Duodenal mucosa (tissue), 2 donors: ENCODE measurements around the gene ARHGAP35.
A peak's percentile ranks its signal among the peaks of the same experiment; 100 is the strongest.

Source experiments
- H3K27ac ChIP-seq: one replicate; pipeline ENCODE4 v1.7.0; 2013; ENCODE audit warnings: low read depth, low read length
- H3K27me3 ChIP-seq, 2 donors: one replicate each; pipeline ENCODE4 v1.7.0; 2013; ENCODE audit warnings: low read length in 2 of 2, control low read depth in 1 of 2; ENCODE audit not compliant: insufficient read depth in 2 of 2, control insufficient read depth in 1 of 2
- H3K36me3 ChIP-seq, 2 donors: one replicate each; pipeline ENCODE4 v1.7.0; 2013; ENCODE audit warnings: low read length in 2 of 2, control low read depth in 1 of 2; ENCODE audit not compliant: insufficient read depth in 2 of 2, control insufficient read depth in 1 of 2
- H3K4me1 ChIP-seq, 2 donors: one replicate each; pipeline ENCODE4 v1.7.0; 2013; ENCODE audit warnings: low read length in 2 of 2, control low read depth in 1 of 2; ENCODE audit not compliant: insufficient read depth in 2 of 2, control insufficient read depth in 1 of 2
- H3K4me3 ChIP-seq, 2 donors: one replicate each; pipeline ENCODE4 v1.7.0; 2013; ENCODE audit warnings: low read length in 2 of 2, low read depth in 1 of 2
- H3K9ac ChIP-seq, 2 donors: one replicate each; pipeline ENCODE4 v1.7.0; 2013; ENCODE audit warnings: low read length in 2 of 2, low read depth in 1 of 2
- H3K9me3 ChIP-seq, 2 donors: one replicate each; pipeline ENCODE4 v1.7.0; 2013; ENCODE audit warnings: low read length in 2 of 2, control low read depth in 1 of 2; ENCODE audit not compliant: control insufficient read depth in 1 of 2

ARHGAP35 gene

DNA sequence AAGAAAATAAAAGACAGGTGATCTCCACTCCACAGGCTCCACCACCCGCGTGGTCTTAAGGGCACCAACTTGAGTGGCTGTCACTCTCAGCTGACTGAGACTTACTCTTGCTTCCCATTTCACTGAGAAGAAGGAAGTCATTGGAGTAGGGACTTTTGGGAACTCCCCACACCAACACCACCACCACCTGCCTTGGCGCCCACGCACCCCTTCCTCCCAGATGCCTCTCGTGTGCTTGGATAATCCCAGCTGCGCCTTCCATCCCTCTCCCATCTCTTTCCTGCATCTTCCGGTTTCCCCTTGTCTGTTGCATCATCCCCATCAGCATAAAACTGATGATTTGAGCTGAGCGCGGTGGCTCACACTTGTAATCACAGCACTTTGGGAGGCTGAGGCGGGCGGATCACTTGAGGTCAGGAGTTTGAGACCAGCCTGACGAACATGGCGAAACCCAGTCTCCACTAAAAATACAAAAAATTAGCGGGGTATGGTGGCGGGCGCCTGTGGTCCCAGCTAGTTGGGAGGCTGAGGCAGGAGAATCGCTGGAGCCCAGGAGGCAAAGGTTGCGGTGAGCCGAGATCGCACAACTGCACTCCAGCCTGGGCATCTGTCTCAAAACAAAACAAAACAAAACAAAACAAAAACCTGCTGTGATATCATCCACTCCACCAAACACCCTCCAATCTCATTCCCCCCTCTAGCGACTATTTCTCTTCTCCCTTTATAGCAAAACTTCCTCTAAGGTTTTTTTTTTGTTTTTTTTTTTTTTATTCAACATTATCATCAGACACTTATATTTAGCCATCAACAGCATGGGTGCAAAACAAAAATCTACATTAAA is 35.7 kb upstream of the ARHGAP35 start:
- no peaks in the 10 kb centered on the region for H3K27me3 ChIP-seq
- H3K27ac ChIP-seq = no peak overlapping the region

DNA sequence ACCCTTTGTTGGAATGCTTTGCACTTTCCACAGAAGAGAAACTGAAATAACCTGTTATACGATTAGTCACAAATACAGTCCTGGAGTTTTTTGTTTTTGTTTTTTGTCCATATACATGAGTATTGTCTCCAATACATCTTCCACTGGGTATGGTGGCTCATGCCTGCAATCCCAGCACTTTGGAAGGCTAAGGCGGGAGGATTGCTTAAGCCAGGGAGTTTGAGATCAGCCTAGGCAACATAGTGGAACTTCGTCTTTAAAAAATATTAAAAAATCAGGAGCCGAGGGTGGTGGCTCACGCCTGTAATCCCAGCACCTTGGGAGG is 35.1 kb upstream of the ARHGAP35 start:
- no peak overlapping the region for H3K9ac ChIP-seq
- H3K27me3 ChIP-seq = no peaks in the 10 kb centered on the region
- no peaks in the 10 kb centered on the region for H3K36me3 ChIP-seq
- H3K4me1 ChIP-seq = peaks cover 9 to 16% of the 10 kb centered on the region in 2 donors
- H3K9me3 ChIP-seq = no peaks in the 10 kb centered on the region
- no peak overlapping the region for H3K27ac ChIP-seq
- no peak overlapping the region for H3K4me3 ChIP-seq

More for the DNA sequence above, 35.7 kb upstream of the ARHGAP35 start:
- no peak overlapping the region for H3K9ac ChIP-seq
- no peaks in the 10 kb centered on the region for H3K9me3 ChIP-seq
- H3K4me1 ChIP-seq = peaks cover 12 to 18% of the 10 kb centered on the region in 2 donors
- H3K4me3 ChIP-seq = no peak overlapping the region
- H3K36me3 ChIP-seq = no peaks in the 10 kb centered on the region

DNA sequence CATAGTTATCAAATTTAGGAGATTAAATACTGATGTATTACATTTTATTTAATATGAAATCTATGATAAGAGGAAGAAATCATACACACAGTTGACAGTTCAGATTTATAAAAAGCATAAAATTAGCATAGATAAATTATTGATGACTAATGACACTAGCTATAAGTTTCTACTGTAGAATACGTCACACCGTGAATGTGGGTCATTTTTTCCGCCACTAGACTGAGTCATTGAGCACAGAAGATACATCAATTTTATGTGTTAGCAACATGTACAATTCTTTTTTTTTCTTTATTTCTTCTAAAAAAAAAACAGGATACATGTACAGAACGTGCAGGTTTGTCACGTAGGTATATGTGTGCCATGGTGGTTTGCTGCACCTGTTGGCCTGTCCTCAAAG is 32.3 kb upstream of the ARHGAP35 start:
- Histone ChIP-seq H3K9me3 (no peaks in the 10 kb centered on the region), H3K4me3 (no peak overlapping the region), H3K36me3 (no peaks in the 10 kb centered on the region), H3K27ac (no peak overlapping the region), H3K9ac (no peak overlapping the region), H3K4me1 (peaks cover 0 to 4% of the 10 kb centered on the region in 2 donors), H3K27me3 (no peaks in the 10 kb centered on the region)

DNA sequence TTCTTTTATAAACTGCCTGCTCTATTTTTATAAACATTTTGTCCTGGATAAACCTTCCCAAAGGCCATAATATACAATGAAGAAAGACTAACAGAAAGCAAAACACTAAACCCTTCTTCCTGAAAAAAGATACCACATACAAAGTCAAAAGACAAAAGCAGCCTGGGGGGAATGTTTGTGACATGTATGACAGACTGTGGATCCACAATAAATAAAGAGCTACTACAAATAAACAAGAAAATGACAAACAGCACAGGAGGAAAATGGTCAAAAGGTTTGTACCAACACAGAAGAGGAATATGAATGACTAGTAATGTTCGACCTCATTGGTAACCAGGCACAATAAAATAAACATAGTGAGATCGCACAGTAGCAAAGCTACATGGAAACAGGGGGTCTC is 29.9 kb upstream of the ARHGAP35 start:
- Histone ChIP-seq H3K4me1 (peaks cover 0 to 4% of the 10 kb centered on the region in 2 donors), H3K4me3 (no peak overlapping the region), H3K27ac (no peak overlapping the region), H3K36me3 (peaks cover 0 to 1% of the 10 kb centered on the region in 2 donors), H3K9ac (no peak overlapping the region), H3K27me3 (no peaks in the 10 kb centered on the region), H3K9me3 (no peaks in the 10 kb centered on the region)

DNA sequence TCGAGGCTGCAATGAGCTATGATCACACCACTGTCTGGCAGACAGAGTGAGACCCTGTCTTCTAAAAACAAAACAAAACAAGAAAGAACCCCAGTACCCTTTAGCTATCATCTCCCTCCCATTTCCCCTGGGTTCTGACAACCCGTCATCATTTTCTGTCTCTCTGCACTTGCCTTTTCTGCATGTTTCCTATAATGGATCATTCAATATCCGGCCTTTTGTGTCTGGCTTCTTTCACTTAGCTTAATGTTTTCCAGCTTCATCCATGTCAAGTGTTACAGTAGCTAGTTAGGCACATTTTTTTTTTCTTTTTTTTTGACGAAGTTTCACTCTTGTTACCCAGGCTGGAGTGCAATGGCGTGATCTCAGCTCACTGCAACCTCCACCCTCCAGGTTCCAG is 26.7 kb upstream of the ARHGAP35 start:
- Histone ChIP-seq H3K4me1 (peaks cover 0 to 4% of the 10 kb centered on the region in 2 donors), H3K27ac (no peak overlapping the region), H3K9ac (no peak overlapping the region), H3K36me3 (peaks cover 5 to 9% of the 10 kb centered on the region in 2 donors), H3K4me3 (no peak overlapping the region), H3K9me3 (no peaks in the 10 kb centered on the region), H3K27me3 (no peaks in the 10 kb centered on the region)

DNA sequence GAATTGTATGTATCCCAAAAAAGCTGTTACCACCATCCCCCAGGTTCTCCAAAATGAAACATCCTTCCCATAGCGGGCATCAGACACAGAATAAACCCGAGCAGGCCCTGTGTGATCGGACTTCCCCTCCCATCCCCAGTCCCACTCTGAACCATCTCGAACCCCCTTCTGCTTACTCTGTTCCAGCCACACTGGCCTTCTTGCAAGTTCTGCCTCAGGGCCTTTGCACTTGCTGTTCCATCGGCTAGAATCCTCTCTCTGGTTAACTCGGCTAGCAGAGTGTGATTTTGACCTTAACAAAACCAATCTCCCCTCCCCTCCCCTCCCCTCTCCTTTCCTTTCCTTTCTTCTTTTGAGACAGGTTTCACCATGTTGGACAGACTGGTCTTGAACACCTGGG is 25.8 kb upstream of the ARHGAP35 start:
- Histone ChIP-seq H3K36me3 (peaks cover 5 to 18% of the 10 kb centered on the region in 2 donors), H3K27ac (no peak overlapping the region), H3K27me3 (no peaks in the 10 kb centered on the region), H3K9me3 (no peaks in the 10 kb centered on the region), H3K4me1 (peaks cover 0 to 5% of the 10 kb centered on the region in 2 donors), H3K4me3 (no peak overlapping the region), H3K9ac (no peak overlapping the region)

DNA sequence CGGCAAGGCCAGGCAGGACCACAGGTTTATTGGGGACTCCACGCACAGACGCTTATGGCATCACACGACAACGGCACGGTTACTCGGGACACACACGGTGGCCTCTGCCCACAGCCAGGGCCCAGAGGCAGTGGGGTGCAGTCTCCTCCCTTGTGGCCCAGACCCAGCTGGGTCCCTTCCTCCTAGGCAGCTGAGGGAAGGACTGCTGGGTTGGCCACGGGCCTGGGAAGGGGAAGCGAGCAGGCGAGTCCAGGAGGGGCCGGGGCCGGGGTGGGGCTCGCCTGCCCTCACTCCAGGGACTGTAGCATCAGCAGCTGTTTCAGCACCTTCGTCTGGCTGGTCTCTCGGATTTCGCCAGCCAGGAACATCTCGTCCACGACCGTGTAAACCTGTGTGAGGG is 22.6 kb upstream of the ARHGAP35 start:
- no peaks in the 10 kb centered on the region for H3K27me3 ChIP-seq
- peaks cover 0 to 9% of the 10 kb centered on the region in 2 donors for H3K4me1 ChIP-seq
- H3K27ac ChIP-seq = no peak overlapping the region
- no peak overlapping the region for H3K4me3 ChIP-seq
- H3K9ac ChIP-seq = no peak overlapping the region
- H3K9me3 ChIP-seq = no peaks in the 10 kb centered on the region
- peaks cover 9 to 28% of the 10 kb centered on the region in 2 donors for H3K36me3 ChIP-seq

DNA sequence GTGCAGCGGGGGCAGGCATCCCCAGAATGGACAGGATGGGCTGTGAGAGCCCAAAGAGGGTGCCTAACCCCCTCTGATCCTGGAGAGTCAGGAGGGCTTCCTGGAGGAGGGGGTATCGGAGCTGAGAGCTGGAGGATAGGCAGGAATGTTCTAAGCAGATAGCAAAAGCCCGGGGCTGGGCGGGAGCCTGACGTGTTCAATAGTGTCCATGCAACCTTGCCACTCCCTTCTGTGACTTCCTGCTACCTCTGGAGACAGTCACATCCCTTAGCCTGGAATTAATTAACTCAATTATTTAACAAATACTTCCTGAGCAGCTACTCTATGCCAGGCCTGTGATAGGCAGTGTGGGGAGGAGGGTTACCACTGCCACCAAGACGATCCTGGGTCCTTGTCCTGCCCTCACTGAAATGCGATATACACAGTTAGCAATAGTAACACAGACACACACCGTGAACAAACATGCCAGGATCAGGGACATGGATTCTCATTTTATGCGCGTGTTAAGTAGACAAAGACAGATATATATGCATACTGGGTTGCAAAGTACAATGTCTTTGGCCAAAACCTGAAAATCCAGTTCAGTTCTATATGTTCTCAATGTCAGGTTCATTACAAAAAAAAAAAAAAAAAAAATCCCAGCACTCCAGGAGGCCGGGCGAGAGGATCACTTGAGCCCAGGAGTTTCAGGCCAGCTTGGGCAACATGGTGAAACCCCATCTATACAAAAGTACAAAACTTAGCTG is 20.9 kb upstream of the ARHGAP35 start:
- H3K4me1 ChIP-seq = peaks cover 0 to 9% of the 10 kb centered on the region in 2 donors

DNA sequence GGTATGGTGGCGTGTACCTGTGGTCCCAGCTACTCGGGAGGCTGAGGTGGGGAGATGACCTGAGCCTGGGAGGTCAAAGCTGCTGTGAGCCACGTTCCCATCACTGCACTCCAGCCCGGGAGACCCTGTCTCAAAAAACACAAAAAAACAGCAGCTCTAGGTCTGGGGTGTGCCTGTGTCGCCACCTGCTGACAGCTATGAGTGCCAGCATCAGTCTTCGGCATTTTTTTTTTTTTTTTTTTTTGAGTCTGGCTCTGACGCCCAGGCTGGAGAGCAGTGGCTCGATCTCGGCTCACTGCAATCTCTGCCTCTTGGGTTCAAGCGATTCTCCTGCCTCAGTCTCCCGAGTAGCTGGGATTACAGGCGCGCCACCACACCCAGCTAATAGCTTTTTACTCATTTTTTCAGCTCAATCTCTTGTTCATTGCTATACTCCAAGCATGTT is 20.3 kb upstream of the ARHGAP35 start:
- Histone ChIP-seq H3K9me3 (no peaks in the 10 kb centered on the region), H3K36me3 (peaks cover 9 to 40% of the 10 kb centered on the region in 2 donors), H3K4me1 (peaks cover 0 to 9% of the 10 kb centered on the region in 2 donors), H3K27ac (no peak overlapping the region), H3K4me3 (no peak overlapping the region), H3K27me3 (no peaks in the 10 kb centered on the region), H3K9ac (no peak overlapping the region)

More for the DNA sequence above, 20.9 kb upstream of the ARHGAP35 start:
- H3K4me3 ChIP-seq = no peak overlapping the region
- peak overlapping the region in 1 of 2 donors; percentile 9 for H3K9ac ChIP-seq
- H3K9me3 ChIP-seq = no peaks in the 10 kb centered on the region
- H3K27ac ChIP-seq = no peak overlapping the region
- peaks cover 9 to 40% of the 10 kb centered on the region in 2 donors for H3K36me3 ChIP-seq
- H3K27me3 ChIP-seq = no peaks in the 10 kb centered on the region

DNA sequence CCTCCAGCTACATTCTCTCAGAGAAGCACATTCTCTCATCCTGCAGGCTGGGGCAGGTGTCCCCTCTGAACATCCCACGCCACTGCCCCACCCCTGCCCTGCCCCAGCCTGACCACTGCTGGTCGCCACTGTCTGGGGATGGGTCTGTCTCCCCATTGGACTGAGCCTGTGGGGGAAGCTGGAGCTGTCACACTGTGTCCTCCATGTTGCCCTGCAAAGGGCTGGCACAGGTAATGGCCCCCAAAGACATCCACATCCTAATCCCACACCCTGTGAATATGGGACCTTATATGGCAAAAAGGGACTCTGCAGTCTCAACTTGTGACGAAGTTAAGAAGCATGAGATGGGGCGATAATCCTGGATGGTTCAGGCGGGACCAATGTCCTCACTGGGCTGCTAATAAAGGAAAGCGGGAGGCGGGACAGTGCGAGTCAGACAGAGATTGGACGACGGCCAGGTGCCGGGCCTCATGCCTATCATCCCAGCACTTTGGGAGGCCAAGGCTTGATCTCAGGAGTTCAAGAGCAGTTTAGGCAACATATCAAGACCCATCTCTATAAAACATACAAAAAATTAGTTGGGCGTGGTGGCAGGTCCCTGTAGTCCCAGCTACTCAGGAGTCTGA is 19.2 kb upstream of the ARHGAP35 start:
- Histone ChIP-seq H3K9ac (no peak overlapping the region), H3K9me3 (no peaks in the 10 kb centered on the region), H3K36me3 (peaks cover 9 to 46% of the 10 kb centered on the region in 2 donors)

More for the DNA sequence above, 19.2 kb upstream of the ARHGAP35 start:
- no peaks in the 10 kb centered on the region for H3K27me3 ChIP-seq
- no peak overlapping the region for H3K4me3 ChIP-seq
- peak overlapping the region; percentile 36 for H3K27ac ChIP-seq
- peaks cover 0 to 9% of the 10 kb centered on the region in 2 donors for H3K4me1 ChIP-seq
